ENCODE results near the gene HIVEP3.

DNA sequence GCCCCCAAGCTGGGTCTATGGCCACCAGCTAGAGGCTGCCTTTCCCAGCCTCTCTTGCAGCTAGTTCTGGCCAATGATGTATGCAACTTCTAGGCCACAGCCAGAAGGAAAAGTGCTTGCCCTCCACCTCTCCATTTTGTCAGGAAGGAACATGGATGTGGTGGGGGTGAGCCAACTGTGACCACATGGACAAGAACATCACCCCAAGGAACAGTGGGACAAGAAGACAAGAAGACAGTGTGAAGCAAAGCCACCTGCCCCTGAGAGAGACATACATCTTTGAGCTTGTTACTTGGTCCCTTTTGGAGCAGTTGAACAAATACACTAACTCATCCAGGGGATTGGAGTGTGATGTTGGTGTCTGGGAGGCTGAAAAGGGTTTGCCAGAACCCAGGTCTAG is 328.4 kb downstream of the HIVEP3 start:
- TF ChIP-seq, protein P1, sequence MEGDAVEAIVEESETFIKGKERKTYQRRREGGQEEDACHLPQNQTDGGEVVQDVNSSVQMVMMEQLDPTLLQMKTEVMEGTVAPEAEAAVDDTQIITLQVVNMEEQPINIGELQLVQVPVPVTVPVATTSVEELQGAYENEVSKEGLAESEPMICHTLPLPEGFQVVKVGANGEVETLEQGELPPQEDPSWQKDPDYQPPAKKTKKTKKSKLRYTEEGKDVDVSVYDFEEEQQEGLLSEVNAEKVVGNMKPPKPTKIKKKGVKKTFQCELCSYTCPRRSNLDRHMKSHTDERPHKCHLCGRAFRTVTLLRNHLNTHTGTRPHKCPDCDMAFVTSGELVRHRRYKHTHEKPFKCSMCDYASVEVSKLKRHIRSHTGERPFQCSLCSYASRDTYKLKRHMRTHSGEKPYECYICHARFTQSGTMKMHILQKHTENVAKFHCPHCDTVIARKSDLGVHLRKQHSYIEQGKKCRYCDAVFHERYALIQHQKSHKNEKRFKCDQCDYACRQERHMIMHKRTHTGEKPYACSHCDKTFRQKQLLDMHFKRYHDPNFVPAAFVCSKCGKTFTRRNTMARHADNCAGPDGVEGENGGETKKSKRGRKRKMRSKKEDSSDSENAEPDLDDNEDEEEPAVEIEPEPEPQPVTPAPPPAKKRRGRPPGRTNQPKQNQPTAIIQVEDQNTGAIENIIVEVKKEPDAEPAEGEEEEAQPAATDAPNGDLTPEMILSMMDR (IDR thresholded peaks at IDR 0.05) = no peak
- TF ChIP-seq EZH2 (IDR thresholded peaks at IDR 0.05; ENCODE audit: borderline replicate concordance, insufficient read depth, low read depth, low read length, poor library complexity, severe bottlenecking) = no peak
